MCF 10A (cell line): ENCODE results near the gene AFAP1L2. TPM values are rescaled to one million over a fixed set of nuclear protein-coding genes. Genes with fewer than 3 reads are reported as not detected.

ENCODE experiments used
- BruUV-seq: library from RNA; stranded (reverse); fragments of 400-500 nt; replicated peaks from 2 replicates; lab custom pipeline; 2021; lab: Mats Ljungman, UMichigan
- CTCF ChIA-PET: fragments of 300-600 bp; sonication (Branson Sonifier 250); formaldehyde crosslinking; extraction: SDS; loops from one replicate; lab custom pipeline; 2021; ENCODE audit warnings: antibody characterized with exemption, inconsistent platforms; lab: Yijun Ruan, JAX
- POLR2A ChIA-PET: fragments of 300-600, 350-650 bp; sonication (Branson Sonifier 250); formaldehyde crosslinking; extraction: SDS; loops from one replicate; lab custom pipeline; 2020; ENCODE audit warnings: antibody characterized with exemption, inconsistent platforms; lab: Yijun Ruan, JAX
- DNase-seq: peaks from one replicate; pipeline ENCODE4 v3.0.0-alpha.2; 2018; ENCODE audit not compliant: unreplicated experiment
- H3K27ac Mint-ChIP-seq: one replicate; pipeline ENCODE4 v1.8.0; 2022; ENCODE audit warnings: mild to moderate bottlenecking, low read depth, mixed read lengths; ENCODE audit not compliant: unreplicated experiment
- H3K27me3 Mint-ChIP-seq: one replicate; pipeline ENCODE4 v1.8.0; 2022; ENCODE audit warnings: mixed read lengths; ENCODE audit not compliant: insufficient read depth, unreplicated experiment
- H3K36me3 Mint-ChIP-seq: one replicate; pipeline ENCODE4 v1.8.0; 2022; ENCODE audit warnings: mild to moderate bottlenecking, moderate library complexity, mixed read lengths; ENCODE audit not compliant: insufficient read depth, unreplicated experiment
- H3K4me1 Mint-ChIP-seq: one replicate; pipeline ENCODE4 v1.8.0; 2022; ENCODE audit warnings: mixed read lengths; ENCODE audit not compliant: insufficient read depth, unreplicated experiment
- H3K4me3 Mint-ChIP-seq: one replicate; pipeline ENCODE4 v1.8.0; 2022; ENCODE audit warnings: mild to moderate bottlenecking, moderate library complexity, mixed read lengths; ENCODE audit not compliant: unreplicated experiment
- H3K9me3 Mint-ChIP-seq: one replicate; pipeline ENCODE4 v1.8.0; 2022; ENCODE audit warnings: mixed read lengths; ENCODE audit not compliant: unreplicated experiment
- intact Hi-C: fragments of 100-400 bp; cut with micrococcal nuclease; formaldehyde crosslinking; loops from 2 replicates; pipeline ENCODE4 v1.14.1; 2022
- total RNA-seq: library from RNA; stranded (reverse); gene quantifications from 2 replicates; pipeline ENCODE4 v1.2.3, GENCODE V29; 2022
- TF ChIP-seq, protein P1 (sequence below): fragments of 200-600 bp; IDR thresholded peaks from one replicate; pipeline ENCODE4 v1.8.0; 2022; ENCODE audit warnings: antibody characterized with exemption, mild to moderate bottlenecking; ENCODE audit not compliant: unreplicated experiment

The AFAP1L2 gene
- total RNA-seq, 1 experiment from 2014 or later, result 5.8 TPM

DNA sequence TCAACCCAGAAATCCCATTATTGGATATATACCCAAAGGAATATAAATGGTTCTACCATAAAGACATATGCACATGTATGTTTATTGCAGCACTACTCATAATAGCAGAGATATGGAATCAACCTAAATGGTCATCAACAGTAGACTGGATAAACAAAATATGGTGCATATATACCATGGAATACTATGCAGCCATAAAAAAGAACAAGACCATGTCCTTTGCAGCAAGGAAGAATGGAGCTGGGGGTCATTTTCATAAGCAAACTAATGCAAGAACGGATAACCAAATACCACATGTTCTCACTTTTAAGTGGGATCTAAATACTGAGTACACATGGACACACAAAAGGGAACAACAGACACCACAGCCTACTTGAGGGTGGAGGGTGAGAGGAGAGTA is 2.2 kb upstream of the AFAP1L2 start:
- no peak overlapping the region for H3K27ac Mint-ChIP-seq
- TF ChIP-seq, protein P1, sequence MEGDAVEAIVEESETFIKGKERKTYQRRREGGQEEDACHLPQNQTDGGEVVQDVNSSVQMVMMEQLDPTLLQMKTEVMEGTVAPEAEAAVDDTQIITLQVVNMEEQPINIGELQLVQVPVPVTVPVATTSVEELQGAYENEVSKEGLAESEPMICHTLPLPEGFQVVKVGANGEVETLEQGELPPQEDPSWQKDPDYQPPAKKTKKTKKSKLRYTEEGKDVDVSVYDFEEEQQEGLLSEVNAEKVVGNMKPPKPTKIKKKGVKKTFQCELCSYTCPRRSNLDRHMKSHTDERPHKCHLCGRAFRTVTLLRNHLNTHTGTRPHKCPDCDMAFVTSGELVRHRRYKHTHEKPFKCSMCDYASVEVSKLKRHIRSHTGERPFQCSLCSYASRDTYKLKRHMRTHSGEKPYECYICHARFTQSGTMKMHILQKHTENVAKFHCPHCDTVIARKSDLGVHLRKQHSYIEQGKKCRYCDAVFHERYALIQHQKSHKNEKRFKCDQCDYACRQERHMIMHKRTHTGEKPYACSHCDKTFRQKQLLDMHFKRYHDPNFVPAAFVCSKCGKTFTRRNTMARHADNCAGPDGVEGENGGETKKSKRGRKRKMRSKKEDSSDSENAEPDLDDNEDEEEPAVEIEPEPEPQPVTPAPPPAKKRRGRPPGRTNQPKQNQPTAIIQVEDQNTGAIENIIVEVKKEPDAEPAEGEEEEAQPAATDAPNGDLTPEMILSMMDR, result no peak
- ChIA-PET POLR2A (interaction anchor here (0.6 kb wide), 1 partner anchor 85 kb away, joined by 3 read pairs; no protein-coding TSS in a partner anchor), CTCF (interaction anchor here (1.7 kb wide), 1 partner anchor 103 kb away, joined by 5 read pairs; no protein-coding TSS in a partner anchor)
- intact Hi-C loops, result no loop called here
- DNase-seq, result no peak
- peaks cover 8% of the 10 kb centered on the region for H3K4me1 Mint-ChIP-seq
- no peaks in the 10 kb centered on the region for H3K36me3 Mint-ChIP-seq
- no peaks in the 10 kb centered on the region for H3K9me3 Mint-ChIP-seq
- no TSS peak for BruUV-seq
- no peaks in the 10 kb centered on the region for H3K27me3 Mint-ChIP-seq
- no peak overlapping the region for H3K4me3 Mint-ChIP-seq

DNA sequence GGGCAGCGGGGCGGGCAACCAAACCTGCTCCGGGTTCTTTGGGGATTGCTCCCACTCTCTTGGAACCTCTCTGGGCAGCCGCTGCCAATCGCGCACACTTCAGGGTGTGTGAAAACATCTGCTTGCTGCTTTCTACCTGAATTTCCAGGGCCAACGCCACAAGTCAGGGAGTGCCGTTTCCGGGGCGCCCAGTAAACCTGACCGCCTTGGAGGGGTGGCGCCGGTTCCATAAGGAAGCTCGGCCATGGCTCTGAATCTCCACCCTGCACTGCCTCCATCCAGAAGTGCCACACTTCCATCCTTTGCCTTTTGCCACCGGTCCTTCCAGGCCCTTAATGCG is 679 bp upstream of the AFAP1L2 start:
- Mint-ChIP-seq H3K4me1 (peaks cover 8% of the 10 kb centered on the region), H3K9me3 (no peaks in the 10 kb centered on the region), H3K27ac (no peak overlapping the region), H3K36me3 (no peaks in the 10 kb centered on the region), H3K27me3 (no peaks in the 10 kb centered on the region), H3K4me3 (peak overlapping the region; percentile 75)
- ChIA-PET CTCF (interaction anchor here (0.6 to 1.5 kb wide), 3 partner anchors 12 to 231 kb away, joined by 3 to 4 read pairs (median 3); no protein-coding TSS in a partner anchor), POLR2A (interaction anchor here (0.7 to 1.4 kb wide), 3 partner anchors 31 to 230 kb away, joined by 3 to 6 read pairs (median 3); no protein-coding TSS in a partner anchor)
- DNase-seq, result no peak
- no TSS peak for BruUV-seq
- intact Hi-C loops, result no loop called here
- TF ChIP-seq, protein P1, result no peak

DNA sequence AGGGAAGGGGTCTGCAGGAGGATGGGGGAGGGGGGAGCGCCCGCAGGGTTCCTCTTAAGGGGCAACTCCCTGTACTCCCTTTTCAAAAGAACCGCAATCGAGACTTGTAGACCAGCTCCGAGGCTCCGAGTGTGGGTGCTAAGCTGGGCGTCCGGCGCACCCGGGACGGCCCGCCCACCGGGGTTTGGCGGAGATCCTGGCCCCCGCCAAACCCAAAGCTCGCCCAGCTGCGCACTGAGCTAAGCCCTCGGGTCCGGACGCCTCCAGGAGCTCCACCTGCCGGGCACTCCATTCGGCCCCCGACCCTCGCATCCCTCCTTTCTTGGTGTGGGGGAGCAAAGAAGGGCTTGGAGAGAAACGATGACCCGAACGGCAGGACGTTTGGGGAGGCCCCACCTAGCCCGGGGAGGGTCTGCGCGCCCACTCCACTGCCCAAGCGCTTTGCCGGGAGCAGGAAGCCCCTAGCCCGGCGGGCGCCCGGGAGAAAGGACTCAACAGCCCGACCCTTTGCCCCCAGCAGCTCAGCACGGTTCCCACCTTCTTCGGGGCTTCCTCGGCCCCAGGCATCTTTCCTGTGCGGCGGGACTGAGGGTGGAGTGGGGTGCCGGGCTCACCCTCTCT is 651 bp downstream of the AFAP1L2 start:
- TF ChIP-seq, protein P1, result peak; percentile 41
- intact Hi-C loops, result loop anchor here (1.0 kb wide), 1 partner anchor 99 kb away; no protein-coding TSS in a partner anchor
- POLR2A ChIA-PET, result interaction anchor here (0.6 to 2.4 kb wide), 6 partner anchors 9 to 255 kb away, joined by 3 to 8 read pairs (median 3); no protein-coding TSS in a partner anchor
- DNase-seq, result no peak
- no TSS peak for BruUV-seq
- peaks cover 8% of the 10 kb centered on the region for H3K4me1 Mint-ChIP-seq
- peak overlapping the region; percentile 75 for H3K4me3 Mint-ChIP-seq
- H3K27me3 Mint-ChIP-seq, result no peaks in the 10 kb centered on the region
- H3K27ac Mint-ChIP-seq, result no peak overlapping the region
- H3K36me3 Mint-ChIP-seq, result no peaks in the 10 kb centered on the region
- CTCF ChIA-PET, result interaction anchor here (0.7 to 2.5 kb wide), 8 partner anchors 15 to 235 kb away, joined by 3 to 15 read pairs (median 4); no protein-coding TSS in a partner anchor
- no peaks in the 10 kb centered on the region for H3K9me3 Mint-ChIP-seq

DNA sequence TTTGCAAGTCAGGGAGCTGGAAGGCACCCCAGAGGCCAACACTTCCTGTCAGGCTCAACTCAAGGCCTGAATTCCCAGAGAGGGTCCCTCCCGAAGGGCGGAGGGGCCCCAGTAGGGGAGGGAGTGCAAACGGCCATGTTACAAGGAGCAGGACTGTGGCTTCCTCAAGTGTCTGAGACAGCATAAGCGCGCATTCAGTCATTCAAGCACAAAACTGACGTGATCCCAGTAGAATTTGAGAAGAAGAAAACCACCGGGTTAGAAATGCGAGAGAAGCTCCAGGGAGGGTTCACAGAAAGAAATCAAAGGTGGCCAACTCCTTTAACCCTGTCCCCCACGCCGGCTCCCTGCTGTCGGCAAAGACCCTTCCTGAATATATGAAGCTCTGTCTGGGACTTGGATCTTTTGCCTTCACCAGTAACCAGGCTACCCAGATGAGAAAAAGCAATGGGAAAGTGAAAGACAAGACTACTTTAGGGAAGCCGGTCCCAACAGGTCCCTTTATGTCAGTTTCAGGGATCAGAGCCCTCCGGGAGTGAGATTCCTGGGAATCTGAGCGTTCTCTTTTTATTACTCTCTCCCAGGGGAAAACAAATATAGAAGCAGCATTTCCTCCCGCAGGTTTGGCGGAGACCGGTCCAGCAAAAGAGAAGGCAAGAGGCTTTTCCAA is 1.3 kb downstream of the AFAP1L2 start:
- ChIA-PET POLR2A (interaction anchor here (0.6 to 2.4 kb wide), 6 partner anchors 10 to 232 kb away, joined by 3 to 8 read pairs (median 3); no protein-coding TSS in a partner anchor), CTCF (interaction anchor here (0.7 to 2.5 kb wide), 10 partner anchors 14 to 234 kb away, joined by 3 to 15 read pairs (median 4); no protein-coding TSS in a partner anchor)
- Mint-ChIP-seq H3K9me3 (no peaks in the 10 kb centered on the region), H3K4me3 (peak overlapping the region; percentile 75), H3K4me1 (peaks cover 8% of the 10 kb centered on the region), H3K36me3 (no peaks in the 10 kb centered on the region), H3K27me3 (no peaks in the 10 kb centered on the region), H3K27ac (no peak overlapping the region)
- intact Hi-C loops, result loop anchor here (1.0 kb wide), 1 partner anchor 99 kb away; no protein-coding TSS in a partner anchor
- no TSS peak for BruUV-seq
- TF ChIP-seq, protein P1, result no peak
- no peak for DNase-seq
